ENCODE data around the gene TCF12. TPM values are rescaled to one million over a fixed set of nuclear protein-coding genes. Genes with fewer than 3 reads are reported as not detected.

Gene TCF12
- total RNA-seq, 1 experiment from 2014 or later: 102 TPM

- intact Hi-C loops (cut with micrococcal nuclease; ENCODE audit: unreplicated experiment): no loop called here
- H3K27ac ChIP-seq (ENCODE audit: low read length): no peak overlapping the region
- ChIA-PET POLR2A (no interaction called here), CTCF (no interaction called here)
- H3K4me3 ChIP-seq (ENCODE audit: low read depth in 2 of 2, low read length in 2 of 2): no peak overlapping the region
- H3K27me3 ChIP-seq (ENCODE audit: control insufficient read depth, insufficient read depth, low read length): no peaks in the 10 kb centered on the region
- in situ Hi-C loops (cut with HindIII; ENCODE audit: low pct_unique_long_range_greater_than_20kb, low sequenced_read_pairs): no loop called here
- no peaks in the 10 kb centered on the region; the same call in 1 of the 2 replicates for H3K36me3 ChIP-seq (ENCODE audit: control insufficient read depth, insufficient read depth, low read length)
- TF ChIP-seq TCF7L2 (IDR thresholded peaks at IDR 0.05; ENCODE audit: low read depth, low read length): no peak
- TF ChIP-seq, protein P1, sequence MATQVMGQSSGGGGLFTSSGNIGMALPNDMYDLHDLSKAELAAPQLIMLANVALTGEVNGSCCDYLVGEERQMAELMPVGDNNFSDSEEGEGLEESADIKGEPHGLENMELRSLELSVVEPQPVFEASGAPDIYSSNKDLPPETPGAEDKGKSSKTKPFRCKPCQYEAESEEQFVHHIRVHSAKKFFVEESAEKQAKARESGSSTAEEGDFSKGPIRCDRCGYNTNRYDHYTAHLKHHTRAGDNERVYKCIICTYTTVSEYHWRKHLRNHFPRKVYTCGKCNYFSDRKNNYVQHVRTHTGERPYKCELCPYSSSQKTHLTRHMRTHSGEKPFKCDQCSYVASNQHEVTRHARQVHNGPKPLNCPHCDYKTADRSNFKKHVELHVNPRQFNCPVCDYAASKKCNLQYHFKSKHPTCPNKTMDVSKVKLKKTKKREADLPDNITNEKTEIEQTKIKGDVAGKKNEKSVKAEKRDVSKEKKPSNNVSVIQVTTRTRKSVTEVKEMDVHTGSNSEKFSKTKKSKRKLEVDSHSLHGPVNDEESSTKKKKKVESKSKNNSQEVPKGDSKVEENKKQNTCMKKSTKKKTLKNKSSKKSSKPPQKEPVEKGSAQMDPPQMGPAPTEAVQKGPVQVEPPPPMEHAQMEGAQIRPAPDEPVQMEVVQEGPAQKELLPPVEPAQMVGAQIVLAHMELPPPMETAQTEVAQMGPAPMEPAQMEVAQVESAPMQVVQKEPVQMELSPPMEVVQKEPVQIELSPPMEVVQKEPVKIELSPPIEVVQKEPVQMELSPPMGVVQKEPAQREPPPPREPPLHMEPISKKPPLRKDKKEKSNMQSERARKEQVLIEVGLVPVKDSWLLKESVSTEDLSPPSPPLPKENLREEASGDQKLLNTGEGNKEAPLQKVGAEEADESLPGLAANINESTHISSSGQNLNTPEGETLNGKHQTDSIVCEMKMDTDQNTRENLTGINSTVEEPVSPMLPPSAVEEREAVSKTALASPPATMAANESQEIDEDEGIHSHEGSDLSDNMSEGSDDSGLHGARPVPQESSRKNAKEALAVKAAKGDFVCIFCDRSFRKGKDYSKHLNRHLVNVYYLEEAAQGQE (IDR thresholded peaks at IDR 0.05; ENCODE audit: insufficient read depth in 1 of 2, low read depth in 2 of 2, low read length in 1 of 2): no peak
- no peak for TF ChIP-seq POLR2AphosphoS5 (IDR thresholded peaks at IDR 0.05; ENCODE audit: low read depth, low read length)
- no peak for TF ChIP-seq SIN3A (IDR thresholded peaks at IDR 0.05; ENCODE audit: borderline replicate concordance, insufficient read depth, low read depth, low read length)
- TF ChIP-seq, protein P2, sequence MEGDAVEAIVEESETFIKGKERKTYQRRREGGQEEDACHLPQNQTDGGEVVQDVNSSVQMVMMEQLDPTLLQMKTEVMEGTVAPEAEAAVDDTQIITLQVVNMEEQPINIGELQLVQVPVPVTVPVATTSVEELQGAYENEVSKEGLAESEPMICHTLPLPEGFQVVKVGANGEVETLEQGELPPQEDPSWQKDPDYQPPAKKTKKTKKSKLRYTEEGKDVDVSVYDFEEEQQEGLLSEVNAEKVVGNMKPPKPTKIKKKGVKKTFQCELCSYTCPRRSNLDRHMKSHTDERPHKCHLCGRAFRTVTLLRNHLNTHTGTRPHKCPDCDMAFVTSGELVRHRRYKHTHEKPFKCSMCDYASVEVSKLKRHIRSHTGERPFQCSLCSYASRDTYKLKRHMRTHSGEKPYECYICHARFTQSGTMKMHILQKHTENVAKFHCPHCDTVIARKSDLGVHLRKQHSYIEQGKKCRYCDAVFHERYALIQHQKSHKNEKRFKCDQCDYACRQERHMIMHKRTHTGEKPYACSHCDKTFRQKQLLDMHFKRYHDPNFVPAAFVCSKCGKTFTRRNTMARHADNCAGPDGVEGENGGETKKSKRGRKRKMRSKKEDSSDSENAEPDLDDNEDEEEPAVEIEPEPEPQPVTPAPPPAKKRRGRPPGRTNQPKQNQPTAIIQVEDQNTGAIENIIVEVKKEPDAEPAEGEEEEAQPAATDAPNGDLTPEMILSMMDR (IDR thresholded peaks at IDR 0.05): no peak
- H3K9me3 ChIP-seq (ENCODE audit: control insufficient read depth, insufficient read depth, low read depth, low read length): no peaks in the 10 kb centered on the region
- no TSS peak for BruUV-seq (replicated peaks)
- H3K4me1 ChIP-seq (ENCODE audit: control insufficient read depth, insufficient read depth, low read length): peaks cover 2% of the 10 kb centered on the region; the same call in 1 of the 2 replicates
- DNase-seq (ENCODE audit: low read depth, low spot score): no peak
- no peak for ATAC-seq
These were observed 212.5 kb downstream of the TCF12 start for GRCh38 chr15:57130956-57131355.

DNA sequence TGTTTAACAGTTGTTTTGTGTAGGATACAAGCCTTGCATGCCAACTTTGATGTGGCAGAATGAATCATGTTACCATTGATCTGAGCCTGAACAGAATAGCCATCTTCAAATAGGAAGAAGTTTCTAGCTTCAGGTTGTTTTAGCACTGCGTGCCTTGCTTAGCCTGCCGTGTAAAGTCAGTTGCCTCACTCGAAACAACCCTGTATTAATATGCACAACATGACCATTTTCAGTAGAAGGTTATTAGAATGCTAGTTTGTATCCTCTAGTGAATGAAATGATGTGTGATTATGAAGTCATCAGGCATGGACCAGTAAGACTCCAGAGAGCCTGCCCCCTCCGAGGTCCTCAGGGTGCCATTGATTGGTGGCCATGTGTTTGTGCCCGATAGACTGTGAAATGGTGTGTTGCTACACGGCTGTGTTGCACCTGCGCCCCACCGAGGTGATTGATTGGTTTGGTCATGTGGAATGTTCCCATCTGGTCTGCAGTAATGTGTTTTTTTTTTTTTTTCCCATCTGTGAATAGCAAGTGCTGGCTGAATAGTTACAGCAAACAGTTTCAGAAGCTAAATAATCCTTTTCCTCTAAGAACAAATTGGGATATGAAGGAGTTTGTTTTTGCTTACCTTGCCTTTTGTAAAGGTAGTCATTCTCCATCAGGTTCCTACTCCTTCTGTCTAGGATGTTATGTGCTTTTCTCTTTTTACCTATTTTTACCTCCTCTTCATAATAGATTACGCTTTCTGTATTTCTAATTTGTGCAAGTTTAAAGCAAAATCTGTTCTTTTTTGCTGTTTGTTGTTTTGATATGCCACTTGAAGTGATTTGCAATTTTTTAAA lies 214.9 kb downstream of the TCF12 start:
- H3K27ac ChIP-seq (ENCODE audit: low read length): no peak overlapping the region
- no peaks in the 10 kb centered on the region for H3K9me3 ChIP-seq (ENCODE audit: control insufficient read depth, insufficient read depth, low read depth, low read length)
- no peak for TF ChIP-seq TCF7L2 (IDR thresholded peaks at IDR 0.05; ENCODE audit: low read depth, low read length)
- TF ChIP-seq, protein P1 (IDR thresholded peaks at IDR 0.05; ENCODE audit: insufficient read depth in 1 of 2, low read depth in 2 of 2, low read length in 1 of 2): no peak
- no peak overlapping the region for H3K4me3 ChIP-seq (ENCODE audit: low read depth in 2 of 2, low read length in 2 of 2)
- no peaks in the 10 kb centered on the region for H3K36me3 ChIP-seq (ENCODE audit: control insufficient read depth, insufficient read depth, low read length)
- no TSS peak for BruUV-seq (replicated peaks)
- ChIA-PET POLR2A (interaction anchor here (0.5 kb wide), 1 partner anchor 20 kb away, joined by 3 read pairs; no protein-coding TSS in a partner anchor), CTCF (interaction anchor here (0.6 kb wide), 1 partner anchor 14 kb away, joined by 3 read pairs; no protein-coding TSS in a partner anchor)
- H3K27me3 ChIP-seq (ENCODE audit: control insufficient read depth, insufficient read depth, low read length): no peaks in the 10 kb centered on the region
- in situ Hi-C loops (cut with HindIII; ENCODE audit: low pct_unique_long_range_greater_than_20kb, low sequenced_read_pairs): no loop called here
- H3K4me1 ChIP-seq (ENCODE audit: control insufficient read depth, insufficient read depth, low read length): peaks cover 2% of the 10 kb centered on the region; the same call in 1 of the 2 replicates
- intact Hi-C loops (cut with micrococcal nuclease; ENCODE audit: unreplicated experiment): no loop called here
- ATAC-seq (no peak), DNase-seq (ENCODE audit: low read depth, low spot score) (no peak)
